ENCODE measurements around the gene ZNF841.

Gene ZNF841

DNA sequence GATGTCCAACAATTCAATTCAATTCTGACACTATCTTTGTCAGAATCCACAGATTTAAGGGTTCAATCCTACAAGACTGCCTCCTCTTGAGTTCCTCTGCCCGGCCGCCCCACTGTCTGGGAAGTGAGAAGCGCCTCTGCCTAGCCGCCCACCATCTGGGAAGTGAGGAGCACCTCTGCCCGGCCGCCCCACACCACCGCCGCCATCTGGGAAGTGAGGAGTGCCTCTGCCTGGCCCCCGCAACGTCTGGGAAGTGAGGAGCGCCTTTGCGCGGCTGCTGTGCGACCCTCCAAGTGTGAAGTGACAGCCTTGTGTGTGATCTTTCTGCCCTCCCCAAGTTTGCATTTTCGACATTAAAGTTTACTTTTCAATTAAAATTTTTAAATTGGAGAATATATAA, 73.4 kb downstream of the ZNF841 start:
- Histone ChIP-seq H3K79me2 (ENCODE audit: insufficient read depth, low read length) (peaks cover 54% of the 10 kb centered on the region), H3K4me2 (ENCODE audit: low read depth, low read length, poor library complexity, severe bottlenecking) (peak overlapping the region; percentile 21), H4K20me1 (ENCODE audit: insufficient read depth, low read length, poor library complexity, severe bottlenecking) (no peaks in the 10 kb centered on the region), H3K36me3 (ENCODE audit: insufficient read depth, low read length) (peaks cover 55% of the 10 kb centered on the region), H3K9ac (ENCODE audit: low read depth, low read length, poor library complexity, severe bottlenecking) (no peak overlapping the region), H3F3A (ENCODE audit: low read depth) (no peaks in the 10 kb centered on the region), H2AFZ (ENCODE audit: low read length) (no peak overlapping the region), H3K9me2 (replicated peaks; ENCODE audit: low read depth, low read length) (no peaks in the 10 kb centered on the region), H3K27me3 (ENCODE audit: insufficient read depth, low read length, poor library complexity, severe bottlenecking) (no peaks in the 10 kb centered on the region), H3K4me1 (ENCODE audit: insufficient read depth, low read length, poor library complexity, severe bottlenecking) (peaks cover 12% of the 10 kb centered on the region), H3K9me3 (ENCODE audit: insufficient read depth, low read depth, low read length) (0 out of 2 replicates have a peak, but pooled peaks cover under 1% of the 10 kb centered on the region), H3K4me3 (ENCODE audit: low read length, poor library complexity, severe bottlenecking) (no peak overlapping the region)
- TF ChIP-seq, protein P1, sequence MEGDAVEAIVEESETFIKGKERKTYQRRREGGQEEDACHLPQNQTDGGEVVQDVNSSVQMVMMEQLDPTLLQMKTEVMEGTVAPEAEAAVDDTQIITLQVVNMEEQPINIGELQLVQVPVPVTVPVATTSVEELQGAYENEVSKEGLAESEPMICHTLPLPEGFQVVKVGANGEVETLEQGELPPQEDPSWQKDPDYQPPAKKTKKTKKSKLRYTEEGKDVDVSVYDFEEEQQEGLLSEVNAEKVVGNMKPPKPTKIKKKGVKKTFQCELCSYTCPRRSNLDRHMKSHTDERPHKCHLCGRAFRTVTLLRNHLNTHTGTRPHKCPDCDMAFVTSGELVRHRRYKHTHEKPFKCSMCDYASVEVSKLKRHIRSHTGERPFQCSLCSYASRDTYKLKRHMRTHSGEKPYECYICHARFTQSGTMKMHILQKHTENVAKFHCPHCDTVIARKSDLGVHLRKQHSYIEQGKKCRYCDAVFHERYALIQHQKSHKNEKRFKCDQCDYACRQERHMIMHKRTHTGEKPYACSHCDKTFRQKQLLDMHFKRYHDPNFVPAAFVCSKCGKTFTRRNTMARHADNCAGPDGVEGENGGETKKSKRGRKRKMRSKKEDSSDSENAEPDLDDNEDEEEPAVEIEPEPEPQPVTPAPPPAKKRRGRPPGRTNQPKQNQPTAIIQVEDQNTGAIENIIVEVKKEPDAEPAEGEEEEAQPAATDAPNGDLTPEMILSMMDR (conservative IDR thresholded peaks at IDR 0.05; ENCODE audit: low read length) = no peak
- no peak for TF ChIP-seq EZH2phosphoT487 (IDR thresholded peaks at IDR 0.05; ENCODE audit: borderline replicate concordance)

DNA sequence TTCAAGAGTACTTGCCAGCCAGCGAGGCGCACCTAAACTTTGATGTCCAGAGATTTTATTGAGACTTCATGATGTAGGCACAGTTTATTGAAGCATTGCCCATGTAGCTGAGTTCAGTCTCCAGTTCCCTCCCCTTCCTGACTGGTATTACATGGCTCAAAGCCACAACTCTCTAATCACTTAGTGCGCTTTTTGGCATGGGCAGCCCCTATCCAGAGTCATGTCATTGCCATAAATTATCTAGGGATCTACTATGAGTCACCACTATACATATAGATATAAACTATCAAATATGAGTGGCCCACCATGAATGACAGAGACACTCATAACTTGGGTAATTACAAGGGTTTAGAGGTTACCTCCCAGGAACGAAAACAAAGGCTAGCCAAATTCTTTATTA, 75.1 kb downstream of the ZNF841 start:
- Histone ChIP-seq H3K79me2 (ENCODE audit: insufficient read depth, low read length) (peaks cover 37% of the 10 kb centered on the region; the same call in 1 of the 2 replicates), H4K20me1 (ENCODE audit: insufficient read depth, low read length, poor library complexity, severe bottlenecking) (no peaks in the 10 kb centered on the region), H3K27me3 (ENCODE audit: insufficient read depth, low read length, poor library complexity, severe bottlenecking) (no peaks in the 10 kb centered on the region), H3K4me3 (ENCODE audit: low read length, poor library complexity, severe bottlenecking) (peak overlapping the region; percentile 15), H3F3A (ENCODE audit: low read depth) (no peaks in the 10 kb centered on the region), H3K36me3 (ENCODE audit: insufficient read depth, low read length) (peaks cover 70% of the 10 kb centered on the region), H2AFZ (ENCODE audit: low read length) (no peak overlapping the region), H3K9me2 (replicated peaks; ENCODE audit: low read depth, low read length) (no peaks in the 10 kb centered on the region), H3K4me1 (ENCODE audit: insufficient read depth, low read length, poor library complexity, severe bottlenecking) (peaks cover 8% of the 10 kb centered on the region), H3K9ac (ENCODE audit: low read depth, low read length, poor library complexity, severe bottlenecking) (no peak overlapping the region), H3K4me2 (ENCODE audit: low read depth, low read length, poor library complexity, severe bottlenecking) (peak overlapping the region; percentile 21), H3K9me3 (ENCODE audit: insufficient read depth, low read depth, low read length) (peaks cover 11% of the 10 kb centered on the region; the same call in 1 of the 2 replicates)
- TF ChIP-seq, protein P1 (conservative IDR thresholded peaks at IDR 0.05; ENCODE audit: low read length) = no peak
- no peak for TF ChIP-seq EZH2phosphoT487 (IDR thresholded peaks at IDR 0.05; ENCODE audit: borderline replicate concordance)
